HG02798 (cell line): ENCODE data around the gene KCTD11.
"Not testable (repeated sequence)": the region's sequence is repeated elsewhere in the genome, so short reads cannot be mapped to it uniquely, and the experiment has no call there.

Experiments used
- ATAC-seq: cut with Tn5 transposase; IDR thresholded peaks from one replicate; pipeline ENCODE4 v1.9.1; 2021; ENCODE audit warnings: mild to moderate bottlenecking; ENCODE audit not compliant: unreplicated experiment, poor library complexity

Gene KCTD11

DNA sequence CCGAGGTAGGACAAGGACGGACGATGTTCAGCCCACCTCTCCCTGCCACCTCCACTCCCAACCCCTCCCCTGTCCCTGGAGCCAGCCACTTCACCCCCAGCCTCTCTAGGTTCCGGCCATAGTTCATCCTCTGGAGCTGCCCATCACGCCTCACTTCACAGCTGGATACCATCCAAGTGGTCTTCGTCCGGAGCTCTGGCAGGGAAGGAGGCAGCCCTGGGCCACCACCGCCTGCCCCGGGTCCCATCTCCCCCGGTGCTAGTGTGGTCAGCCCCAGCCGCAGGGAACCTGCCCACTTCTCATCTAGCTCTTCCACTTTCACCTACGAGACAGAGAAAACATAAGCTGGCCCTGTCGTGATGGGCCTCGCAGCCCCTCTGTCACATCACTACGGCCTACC lies 30.5 kb upstream of the KCTD11 start:
- ATAC-seq, result no peak

DNA sequence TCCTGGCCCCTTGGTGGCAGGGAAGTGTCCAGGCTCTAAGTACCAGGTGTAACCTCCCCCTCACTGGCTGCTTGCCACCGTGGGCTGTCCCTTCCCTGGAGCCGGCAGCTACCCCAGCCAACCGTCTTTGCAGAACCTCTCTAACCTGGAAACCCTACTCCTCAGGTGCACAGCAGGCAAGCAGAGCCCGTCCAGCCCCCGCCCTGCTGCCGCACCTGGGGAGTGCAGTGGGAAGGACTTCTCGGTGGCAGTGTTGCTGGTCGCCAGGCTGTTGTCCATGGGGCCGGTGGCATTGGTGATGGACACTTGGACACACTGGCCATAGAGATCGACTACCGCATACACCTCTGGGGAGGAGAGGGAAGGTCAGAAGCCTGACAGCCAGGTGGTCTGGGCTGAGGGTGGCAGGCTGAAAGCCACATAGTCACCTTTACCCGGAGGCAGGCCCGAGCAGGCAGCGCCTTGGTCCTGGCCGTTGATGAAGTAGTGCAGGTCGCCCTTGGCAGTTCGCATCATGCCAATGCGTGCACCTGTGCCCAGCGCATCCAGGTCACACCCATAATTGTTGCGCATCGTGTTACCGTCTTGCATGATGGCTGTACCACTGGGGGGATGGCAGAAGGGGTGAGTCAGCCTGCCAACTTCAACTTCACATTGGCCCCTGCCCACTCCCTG lies 29.3 kb upstream of the KCTD11 start:
- ATAC-seq, result no peak

DNA sequence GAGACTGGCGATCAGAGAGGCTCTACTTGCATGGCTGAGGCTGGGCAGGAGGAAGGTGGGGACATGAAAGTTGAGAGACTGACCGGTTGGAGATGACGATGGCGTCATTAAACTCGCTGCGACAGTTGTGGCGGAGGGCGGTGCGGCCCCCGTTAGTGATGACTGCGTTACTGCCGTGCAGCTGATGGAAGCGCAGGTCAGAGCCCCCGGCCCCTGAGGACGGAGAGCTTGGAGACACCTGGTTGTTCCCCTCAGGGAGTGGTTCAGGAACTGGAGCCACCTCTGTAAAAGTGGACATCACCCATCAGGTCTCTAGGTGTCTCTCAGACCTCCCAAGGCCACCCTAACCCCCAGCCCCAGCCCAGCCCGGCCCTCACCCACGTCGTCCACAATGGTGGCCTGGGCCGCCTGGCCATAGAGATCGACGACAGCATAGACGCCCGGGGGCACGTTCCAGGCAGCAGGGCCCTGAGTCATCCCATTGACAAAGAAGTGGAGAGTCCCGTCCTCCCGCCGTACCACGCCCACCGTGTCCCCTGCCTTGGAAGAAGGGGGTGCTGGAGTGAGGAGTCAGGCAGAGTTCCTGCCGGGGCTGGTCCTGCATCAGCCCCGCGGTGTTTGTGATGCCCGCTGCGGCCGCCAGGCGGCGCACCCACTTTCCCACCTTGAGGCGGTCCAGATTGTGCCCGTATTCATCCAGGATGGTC lies 28.1 kb upstream of the KCTD11 start:
- ATAC-seq, result no peak

DNA sequence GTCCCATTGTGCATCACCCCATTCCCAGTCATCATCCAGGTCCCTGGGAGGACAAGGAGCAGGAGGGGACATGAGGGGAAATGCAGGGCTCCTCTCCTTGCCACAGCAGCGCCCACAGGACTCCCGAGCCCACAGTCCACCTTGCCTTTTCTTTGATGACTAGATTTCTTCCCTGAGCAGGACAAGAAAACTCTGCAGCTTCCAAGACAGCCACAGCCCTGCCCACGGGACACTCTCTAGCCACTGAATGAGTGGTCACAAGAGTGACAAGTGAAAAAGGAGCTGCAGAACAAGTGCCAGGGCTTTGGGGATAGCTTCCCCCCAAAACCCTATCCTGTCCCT lies 27.6 kb upstream of the KCTD11 start:
- no peak for ATAC-seq

DNA sequence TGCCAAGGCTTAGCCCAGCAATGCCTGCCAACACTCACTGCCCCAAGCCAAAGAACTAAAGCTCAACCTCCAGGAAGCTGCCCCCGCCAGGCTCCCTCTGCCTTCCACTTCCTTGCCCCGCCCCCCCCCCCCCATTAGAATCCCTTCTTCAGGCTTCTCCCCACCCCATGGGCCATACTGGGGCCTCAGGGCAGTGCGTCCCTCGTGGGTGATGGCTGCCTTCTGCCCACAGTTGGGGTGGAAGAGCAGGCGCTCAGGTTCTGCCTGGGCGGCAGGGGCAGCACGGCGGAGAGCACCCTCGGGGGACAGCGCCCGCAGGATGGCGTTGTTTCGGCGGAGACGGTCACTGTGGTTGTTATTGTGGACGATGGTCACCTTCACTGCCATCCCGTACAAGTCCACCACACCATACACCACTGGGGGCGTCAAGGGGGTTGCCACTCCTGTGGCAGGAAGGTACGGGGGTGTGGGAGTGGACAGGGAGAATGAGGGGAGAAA lies 26.9 kb upstream of the KCTD11 start:
- ATAC-seq, result no peak

DNA sequence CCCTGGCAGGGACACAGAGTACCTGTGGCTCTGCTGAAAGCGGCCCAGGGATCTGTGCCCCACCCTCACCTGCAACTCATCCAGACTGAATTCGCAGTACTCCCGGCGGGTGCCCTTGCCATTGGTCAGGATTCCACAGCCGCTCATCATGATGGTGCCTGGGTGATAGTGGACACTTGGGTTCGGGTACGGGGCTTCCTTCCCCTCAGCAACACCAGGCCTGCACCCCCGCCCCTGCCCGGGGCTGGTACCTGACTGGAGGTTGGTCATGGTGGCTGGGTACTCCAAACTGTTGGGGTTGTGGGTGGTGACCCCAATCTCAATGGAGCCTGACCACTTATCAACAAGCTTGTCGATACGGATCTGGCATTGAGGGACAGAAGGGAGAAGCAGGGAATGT lies 25.8 kb upstream of the KCTD11 start:
- ATAC-seq, result no peak

DNA sequence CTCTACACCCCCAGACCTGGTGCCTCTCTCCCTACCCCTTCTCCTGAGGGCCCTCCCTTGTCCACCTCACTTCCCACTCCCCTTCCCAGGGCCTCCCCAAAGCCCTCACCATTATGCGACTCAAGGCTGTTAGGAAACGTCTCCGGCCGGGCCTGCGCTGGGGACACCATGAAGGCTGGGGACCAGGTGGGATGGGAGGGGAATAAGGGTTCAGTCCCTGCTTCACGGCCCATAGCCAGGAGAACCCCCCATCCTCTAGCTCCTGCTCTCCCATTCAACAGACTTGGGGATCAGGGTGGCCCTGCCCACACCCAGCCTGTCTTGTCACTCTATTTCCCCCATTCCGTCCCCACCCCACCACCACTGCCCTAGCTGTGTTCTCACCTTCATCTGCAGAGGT lies 24.9 kb upstream of the KCTD11 start:
- ATAC-seq, result no peak

DNA sequence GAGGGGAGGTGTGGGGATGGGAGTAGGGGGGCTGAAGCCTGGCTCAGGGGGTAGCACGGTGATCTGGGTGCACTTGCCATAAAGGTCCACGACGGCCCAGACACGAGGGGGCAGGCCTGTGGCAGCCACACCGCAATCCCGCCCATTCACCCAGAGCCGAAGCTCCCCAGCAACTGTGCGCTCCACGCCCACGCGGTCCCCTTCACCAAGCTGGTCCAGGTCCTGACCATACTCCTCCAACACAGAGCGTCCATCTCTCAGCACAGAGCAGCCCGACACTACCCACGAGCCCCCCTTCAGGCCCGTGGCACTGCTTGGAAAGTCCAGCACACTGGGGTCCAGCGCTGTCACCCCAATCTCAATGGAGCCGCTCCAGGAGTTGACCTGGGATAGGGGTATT lies 24.5 kb upstream of the KCTD11 start:
- ATAC-seq, result no peak

DNA sequence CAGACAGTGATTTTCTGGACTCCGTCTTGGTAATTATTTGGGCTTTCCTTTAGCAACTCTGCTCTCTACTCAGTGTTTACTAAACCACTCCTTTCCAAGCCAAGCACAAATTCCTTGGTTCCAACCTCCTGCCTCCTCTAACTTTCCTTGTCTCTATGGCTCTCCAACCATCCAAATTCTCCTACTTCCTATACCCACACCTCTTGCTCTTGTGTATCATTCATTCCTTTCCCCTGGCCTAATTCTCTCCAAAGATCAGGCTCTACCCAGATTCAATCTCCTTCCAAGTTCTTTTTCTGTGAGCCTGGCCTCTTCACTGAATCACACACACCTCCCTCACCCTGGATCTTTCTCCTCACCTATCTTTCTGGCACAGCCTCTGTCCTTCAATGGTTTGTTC lies 24.0 kb upstream of the KCTD11 start:
- ATAC-seq, result no peak

DNA sequence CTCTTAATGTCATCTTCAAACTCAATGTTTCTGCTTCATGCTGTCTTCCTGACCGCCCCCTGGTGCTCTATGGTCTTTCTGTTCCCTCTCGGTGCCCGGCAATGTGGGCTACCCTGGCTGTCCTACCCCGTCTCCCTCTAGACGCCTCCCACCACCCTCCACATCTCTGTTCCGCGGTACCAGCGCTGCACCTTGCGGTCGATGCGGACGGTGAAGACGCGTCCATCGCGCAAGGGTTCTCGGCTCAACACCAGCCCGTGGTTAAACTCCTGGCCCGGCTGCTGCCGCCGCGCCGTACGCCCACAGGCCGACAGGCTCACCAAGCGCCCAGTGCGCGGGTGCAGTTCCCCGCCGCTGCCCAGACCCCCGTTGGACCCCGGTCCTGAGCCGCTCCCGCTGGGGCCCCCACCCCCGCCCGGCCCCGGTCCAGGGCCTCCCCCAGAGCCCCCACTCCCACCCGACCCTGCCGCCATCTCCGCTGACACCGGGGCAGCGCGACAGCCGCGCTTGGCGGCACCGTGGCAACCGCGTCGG lies 23.1 kb upstream of the KCTD11 start, which contains the start of gene NEURL4:
Gene NEURL4 (minus strand): TSS at position 496 of the 534 bp plus-strand sequence. CDS start 23 bp downstream, at position 473.
- ATAC-seq, result peak; percentile 2

DNA sequence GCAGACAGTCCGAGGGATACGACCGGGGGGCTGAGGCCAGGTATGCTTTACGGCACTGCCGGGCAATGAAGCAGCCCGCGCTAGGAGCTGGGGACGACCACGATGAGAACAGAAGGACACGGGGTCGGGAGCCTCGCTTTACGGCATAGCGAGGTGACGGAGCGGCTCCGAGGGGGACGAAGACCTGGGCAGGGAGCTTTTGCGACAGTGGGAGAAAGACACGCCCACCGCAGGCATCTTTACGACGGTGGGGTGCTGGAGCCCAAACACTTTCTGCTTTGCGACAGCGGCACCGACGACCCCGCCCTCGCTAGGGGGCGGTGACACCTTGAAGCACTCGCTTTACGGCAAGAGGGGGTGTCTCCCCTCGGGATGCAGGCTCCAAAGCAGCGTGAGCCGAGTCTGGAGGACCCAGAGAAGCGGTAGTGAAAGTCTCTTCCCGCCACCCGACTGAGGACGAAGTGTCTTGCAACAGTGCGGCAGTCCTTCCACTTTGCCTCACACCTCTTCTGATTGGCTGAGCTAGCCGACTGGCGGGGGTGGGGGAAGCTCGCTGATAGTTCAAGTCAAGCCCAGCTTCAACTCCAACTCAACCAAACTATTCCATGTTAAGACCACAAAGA lies 22.5 kb upstream of the KCTD11 start:
- peak; percentile 73 for ATAC-seq

DNA sequence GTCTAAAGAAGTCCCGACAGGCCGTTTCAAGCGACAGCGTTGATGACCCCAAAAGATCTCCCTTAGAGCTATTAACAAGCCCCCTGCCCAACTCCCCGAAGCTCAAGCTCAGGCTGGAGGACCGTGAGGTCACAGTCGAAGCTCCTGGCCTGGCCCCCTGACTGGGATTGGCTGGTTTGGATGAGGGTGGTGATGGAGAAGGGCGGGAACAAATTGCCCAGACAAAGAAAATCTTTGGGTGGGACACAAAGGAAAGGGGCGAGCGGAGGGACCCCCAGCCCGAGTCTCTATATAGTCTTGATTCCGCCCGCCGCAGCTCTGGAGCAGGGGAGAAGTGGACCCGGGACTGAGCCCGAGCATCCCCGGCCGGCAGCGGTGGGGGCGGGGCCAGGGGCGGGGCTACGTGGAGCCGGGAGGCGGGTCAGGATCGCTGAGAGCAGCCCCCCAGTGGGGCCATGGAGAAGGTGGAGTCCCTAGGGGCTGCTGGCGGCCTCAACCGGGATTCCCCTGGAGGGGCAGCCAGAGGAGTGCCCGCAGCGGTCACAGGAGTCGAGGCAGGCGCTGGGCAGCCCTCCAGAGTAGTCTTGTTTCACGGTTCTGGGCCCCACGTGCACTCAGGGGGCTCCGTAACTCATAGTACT lies 21.8 kb upstream of the KCTD11 start:
- ATAC-seq, result peak; percentile 41

DNA sequence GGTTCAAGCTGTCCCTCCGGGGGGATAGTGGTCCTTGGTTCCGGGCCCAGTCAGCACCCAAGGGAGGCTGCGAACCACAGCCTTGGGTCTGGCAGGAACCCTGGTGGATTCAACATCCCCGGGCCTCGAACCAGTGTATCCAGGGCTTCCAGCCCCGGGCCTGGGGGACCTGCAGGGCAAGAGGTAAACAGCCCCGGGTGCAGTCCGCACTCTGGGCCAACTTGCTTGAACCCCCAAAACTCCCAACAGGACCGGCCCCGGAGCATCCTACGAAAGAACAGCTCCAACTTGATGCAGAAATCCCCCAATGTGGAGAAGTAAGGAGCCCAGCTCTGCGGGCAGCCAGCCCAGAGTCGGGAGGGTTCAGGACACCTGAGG lies 21.3 kb upstream of the KCTD11 start:
- ATAC-seq, result no peak

DNA sequence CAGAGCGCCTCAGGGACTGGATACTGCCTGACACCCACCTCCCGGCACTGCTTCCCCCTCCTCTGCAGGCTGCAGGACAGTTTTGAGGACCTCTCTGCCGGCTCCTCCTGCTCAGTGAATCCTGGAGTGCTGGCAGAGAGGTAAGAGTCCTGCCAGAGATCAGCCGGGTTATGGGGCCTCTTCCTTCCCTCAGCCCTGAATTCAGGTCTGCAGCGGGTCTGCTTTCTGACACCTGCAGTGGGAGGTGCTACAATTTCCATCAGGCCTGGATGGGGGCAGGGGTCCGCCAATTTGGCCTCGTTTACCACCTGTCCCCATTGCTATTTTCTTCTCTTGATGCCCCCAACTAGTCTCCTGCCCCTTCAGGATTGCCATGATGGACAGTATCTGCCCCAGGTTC lies 19.9 kb upstream of the KCTD11 start:
- no peak for ATAC-seq

DNA sequence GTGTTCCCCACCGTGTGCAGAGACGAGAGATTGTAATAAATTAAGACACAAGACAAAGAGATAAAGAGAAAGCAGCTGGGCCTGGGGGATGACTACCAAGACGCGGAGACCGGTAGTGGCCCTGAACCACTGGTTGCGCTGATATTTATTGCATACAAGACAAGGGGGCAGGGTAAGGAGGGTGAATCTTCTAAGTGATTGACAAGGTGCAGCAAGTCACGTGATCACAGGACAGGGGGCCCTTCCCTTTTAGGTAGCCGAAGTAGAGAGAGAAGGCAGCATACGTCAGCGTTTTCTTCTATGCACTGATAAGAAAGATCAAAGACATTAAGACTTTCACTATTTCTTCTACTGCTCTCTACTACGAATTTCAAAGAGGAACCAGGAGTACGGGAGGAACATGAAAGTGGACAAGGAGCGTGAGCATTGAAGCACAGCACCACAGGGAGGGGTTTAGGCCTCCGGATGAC lies 19.3 kb upstream of the KCTD11 start:
- not testable (repeated sequence) for ATAC-seq

DNA sequence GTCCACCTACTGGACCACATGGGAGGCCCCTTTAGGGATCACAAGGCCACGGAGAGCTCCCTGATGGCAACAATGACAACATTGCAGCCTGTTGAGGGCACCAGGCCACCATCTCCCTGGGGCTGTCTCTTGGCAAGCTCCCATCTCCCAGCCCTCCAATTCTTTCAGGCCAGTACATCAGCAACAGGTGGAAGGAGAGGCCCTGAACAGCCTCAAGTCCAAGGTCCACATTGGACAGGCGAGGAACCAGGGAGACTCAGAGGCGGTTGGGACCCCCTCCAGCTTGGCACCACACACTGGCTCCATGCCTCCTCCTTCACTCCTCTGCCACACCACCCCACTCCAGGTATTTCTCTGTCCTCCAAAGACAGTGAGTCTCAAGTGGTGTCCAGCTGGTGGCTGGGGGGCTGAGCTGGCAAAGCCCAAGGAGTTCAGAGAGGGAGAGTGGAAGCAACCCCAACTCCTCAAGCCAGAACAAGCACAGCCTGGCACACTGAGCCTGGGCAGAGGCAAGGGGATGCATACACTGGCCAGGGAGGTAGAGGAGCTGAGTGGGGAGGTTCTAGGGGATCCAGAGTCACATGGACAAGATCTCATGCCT lies 16.9 kb upstream of the KCTD11 start:
- no peak for ATAC-seq

DNA sequence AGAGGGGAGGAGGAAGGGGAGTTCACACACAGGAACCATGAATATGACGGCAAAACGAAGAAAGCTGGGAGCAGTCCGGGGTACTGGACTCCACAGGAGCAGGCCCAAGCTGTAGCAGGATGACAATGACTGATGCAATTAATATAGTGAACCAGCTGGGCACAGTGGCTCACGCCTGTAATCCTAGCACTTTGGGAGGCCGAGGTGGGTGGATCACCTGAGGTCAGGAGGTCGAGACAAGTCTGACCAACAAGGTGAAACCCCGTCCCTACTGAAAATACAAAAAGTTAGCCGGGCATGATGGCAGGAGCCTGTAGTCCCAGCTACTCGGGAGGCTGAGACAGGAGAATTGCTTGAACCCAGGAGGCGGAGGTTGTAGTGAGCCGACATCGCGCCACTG lies 16.2 kb upstream of the KCTD11 start:
- ATAC-seq, result not testable (repeated sequence)

DNA sequence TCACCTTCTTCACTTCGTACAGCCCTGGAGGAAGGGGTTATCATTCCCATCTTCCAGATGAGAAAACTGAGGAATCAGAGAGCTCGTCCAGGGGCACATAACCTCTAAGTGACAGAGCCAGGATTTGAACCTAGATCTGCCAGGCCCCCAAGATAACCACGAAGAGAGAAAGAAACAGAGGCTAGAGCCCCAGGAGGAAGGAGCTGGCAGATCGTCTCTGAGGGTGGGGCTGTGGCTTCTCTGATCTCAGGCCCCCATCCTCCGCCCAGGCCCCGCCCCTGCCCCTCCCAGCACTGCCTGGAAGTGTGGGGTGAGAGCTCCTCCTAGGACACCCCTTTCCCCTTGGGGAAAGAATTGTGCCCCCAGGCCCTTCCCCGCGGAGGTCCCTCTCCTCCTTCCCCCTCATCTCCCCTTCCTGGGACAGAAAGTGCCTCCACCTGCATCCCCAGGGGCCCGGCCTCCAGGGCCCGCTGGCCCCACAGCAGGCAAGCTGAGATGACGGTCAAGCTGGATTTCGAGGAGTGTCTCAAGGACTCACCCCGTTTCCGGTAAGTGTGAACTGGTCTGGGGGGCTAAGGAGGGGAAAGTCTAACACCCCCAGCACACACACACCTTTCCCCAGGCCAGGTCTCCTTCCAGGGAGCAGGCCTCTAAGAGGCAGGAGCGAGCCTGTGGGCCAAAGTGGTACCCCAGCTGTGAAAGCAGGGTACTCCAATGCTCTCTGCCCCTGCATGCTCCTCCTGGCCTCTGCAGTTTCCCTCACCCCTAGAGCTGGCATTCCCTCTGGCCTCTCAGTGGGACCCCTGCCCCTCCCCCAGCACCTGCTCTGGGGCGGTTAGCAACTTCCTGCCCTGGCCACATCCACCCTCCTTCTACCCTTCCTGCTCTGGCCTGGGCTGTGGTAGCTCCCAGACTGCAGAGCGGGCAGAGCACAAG lies 15.5 kb upstream of the KCTD11 start, which contains the start of gene ACAP1:
Gene ACAP1 (plus strand): TSS at position 290 of the 936 bp plus-strand sequence. CDS start 206 bp downstream, at position 496.
- peak; percentile 68 for ATAC-seq

DNA sequence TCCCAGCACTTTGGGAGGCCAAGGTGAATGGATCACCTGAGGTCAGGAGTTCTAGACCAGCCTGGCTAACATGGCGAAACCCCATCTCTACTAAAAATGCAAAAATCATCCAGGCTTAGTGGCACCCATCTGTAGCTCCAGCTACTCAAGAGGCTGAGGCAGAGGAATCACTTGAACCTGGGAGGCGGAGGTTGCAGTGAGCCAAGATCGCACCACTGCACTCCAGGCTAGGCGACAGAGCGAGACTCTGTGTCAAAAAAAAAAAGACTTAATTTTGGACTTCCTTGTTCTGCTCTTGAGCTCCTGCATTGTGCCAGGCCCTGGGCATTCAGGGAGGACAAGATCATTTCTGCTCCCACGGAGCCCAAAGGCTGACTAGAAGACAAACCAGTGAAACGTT lies 14.4 kb upstream of the KCTD11 start:
- not testable (repeated sequence) for ATAC-seq
